ENCODE data around the gene SMARCC1. TPM values are rescaled to one million over a fixed set of nuclear protein-coding genes. Genes with fewer than 3 reads are reported as not detected.
A peak's percentile ranks its signal among the peaks of the same experiment; 100 is the strongest.
"Not testable (repeated sequence)": the region's sequence is repeated elsewhere in the genome, so short reads cannot be mapped to it uniquely, and the experiment has no call there.

The SMARCC1 gene
- total RNA-seq, 1 experiment from 2014 or later: 130 TPM

- ChIA-PET CTCF (no interaction called here), POLR2A (ENCODE audit: unreplicated experiment) (no interaction called here)
- H3K4me1 ChIP-seq (replicated peaks; ENCODE audit: insufficient read depth): 0 out of 2 replicates have a peak, but pooled peaks cover 9% of the 10 kb centered on the region
- H3K27me3 ChIP-seq (ENCODE audit: insufficient read depth, low read depth): no peaks in the 10 kb centered on the region
- peaks cover 49% of the 10 kb centered on the region for H4K20me1 ChIP-seq (ENCODE audit: insufficient read depth)
- no peaks in the 10 kb centered on the region for H3K36me3 ChIP-seq (ENCODE audit: low read depth)
- intact Hi-C loops (cut with micrococcal nuclease; ENCODE audit: unreplicated experiment): no loop called here
- H3K4me2 ChIP-seq: no peak overlapping the region
- H3K79me2 ChIP-seq (ENCODE audit: low read depth): peaks cover 70% of the 10 kb centered on the region
- 0 out of 2 replicates have a peak, but pooled peaks cover 4% of the 10 kb centered on the region for H3F3A ChIP-seq (ENCODE audit: insufficient read depth, low read depth)
- no peak overlapping the region for H3K27ac ChIP-seq
- DNase-seq: no peak
- H3K4me3 ChIP-seq: no peak overlapping the region
- H3K9me2 ChIP-seq (ENCODE audit: insufficient read depth): no peaks in the 10 kb centered on the region
- no peak for TF ChIP-seq EZH2 (IDR thresholded peaks at IDR 0.05; ENCODE audit: low read depth)
- TF ChIP-seq CTCF (conservative IDR thresholded peaks at IDR 0.05): no peak
- no peak overlapping the region for H2AFZ ChIP-seq
- no peaks in the 10 kb centered on the region for H3K9me3 ChIP-seq (ENCODE audit: insufficient read depth, low read depth)
- BruUV-seq (replicated peaks): no TSS peak
Measured at GRCh38 chr3:47761046-47761445, 20.6 kb downstream of the SMARCC1 start.

DNA sequence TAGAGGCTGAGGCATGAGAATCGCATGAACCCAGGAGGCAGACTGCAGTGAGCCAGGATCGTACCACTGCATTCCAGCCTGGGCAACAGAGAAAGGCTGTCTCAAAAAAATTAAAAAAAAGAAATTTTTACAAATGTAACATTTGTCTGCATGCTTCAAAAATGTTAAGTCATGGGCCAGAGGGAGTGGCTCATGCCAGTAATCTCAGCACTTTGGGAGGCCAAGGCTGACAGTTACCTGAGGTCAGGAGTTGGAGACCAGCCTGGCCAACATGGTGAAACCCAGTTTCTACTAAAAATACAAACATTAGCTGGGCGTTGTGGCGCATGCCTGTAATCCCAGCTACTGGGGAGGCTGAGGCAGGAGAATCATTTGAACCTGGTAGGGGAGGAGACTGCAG is 21.5 kb downstream of the SMARCC1 start:
- CTCF ChIA-PET; H3K9me3 ChIP-seq (ENCODE audit: insufficient read depth, low read depth); H3K27me3 ChIP-seq (ENCODE audit: insufficient read depth, low read depth); intact Hi-C loops (cut with micrococcal nuclease; ENCODE audit: unreplicated experiment); H3K4me2 ChIP-seq; DNase-seq; H3K36me3 ChIP-seq (ENCODE audit: low read depth); H3K4me3 ChIP-seq; H2AFZ ChIP-seq; H3F3A ChIP-seq (ENCODE audit: insufficient read depth, low read depth); BruUV-seq (replicated peaks); H3K4me1 ChIP-seq (replicated peaks; ENCODE audit: insufficient read depth); H3K9me2 ChIP-seq (ENCODE audit: insufficient read depth); H3K27ac ChIP-seq: not testable (repeated sequence)
- POLR2A ChIA-PET (ENCODE audit: unreplicated experiment): interaction anchor here (0.7 kb wide), 1 partner anchor 109 kb away, joined by 3 read pairs; no protein-coding TSS in a partner anchor
- Histone ChIP-seq H3K79me2 (ENCODE audit: low read depth) (peaks cover 74% of the 10 kb centered on the region), H4K20me1 (ENCODE audit: insufficient read depth) (peaks cover 42% of the 10 kb centered on the region)

DNA sequence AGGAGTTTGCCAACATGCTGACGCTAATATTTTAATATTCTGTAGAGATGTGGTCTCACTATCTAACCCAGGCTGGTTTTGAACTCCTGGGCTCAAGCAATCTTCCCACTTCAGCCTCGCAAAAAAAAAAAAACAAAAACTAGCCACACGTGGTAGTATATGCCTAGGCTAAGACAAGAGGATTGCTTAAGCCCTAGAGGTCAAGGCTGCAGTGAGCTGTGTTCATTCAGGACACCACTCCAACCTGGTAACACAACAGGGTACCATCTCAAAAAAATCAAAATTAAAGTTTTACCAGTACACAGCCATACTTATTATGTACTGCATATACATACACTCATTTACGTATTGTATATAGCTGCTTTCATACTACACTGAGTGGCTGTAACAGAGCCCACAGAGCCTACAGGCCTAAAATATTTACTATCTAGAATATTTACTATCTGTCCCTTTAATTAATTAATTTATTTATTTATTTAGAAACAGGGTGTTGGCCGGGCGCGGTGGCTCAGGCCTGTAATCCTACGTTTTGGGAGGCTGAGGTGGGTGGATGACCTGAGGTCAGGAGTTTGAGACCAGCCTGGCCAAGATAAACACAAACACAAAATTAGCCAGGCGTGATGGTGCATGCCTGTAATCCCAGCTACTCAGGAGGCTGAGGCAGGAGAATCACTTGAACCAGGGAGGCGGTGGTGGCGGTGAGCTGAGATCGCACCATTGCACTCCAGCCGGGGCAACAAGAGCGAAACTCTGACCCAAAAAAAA is 23.2 kb downstream of the SMARCC1 start:
- H3F3A ChIP-seq (ENCODE audit: insufficient read depth, low read depth): 0 out of 2 replicates have a peak, but pooled peaks cover 4% of the 10 kb centered on the region
- 0 out of 2 replicates have a peak overlapping the region, but pooled peaks have one; percentile 9 for H3K27ac ChIP-seq
- no peak overlapping the region for H3K4me2 ChIP-seq
- no peak for DNase-seq
- ChIA-PET CTCF (interaction anchor here (0.6 kb wide), 1 partner anchor 30 kb away, joined by 4 read pairs; no protein-coding TSS in a partner anchor), POLR2A (ENCODE audit: unreplicated experiment) (interaction anchor here (0.6 kb wide), 1 partner anchor 10 kb away, joined by 12 read pairs; no protein-coding TSS in a partner anchor)
- H3K4me1 ChIP-seq (replicated peaks; ENCODE audit: insufficient read depth): 0 out of 2 replicates have a peak, but pooled peaks cover 9% of the 10 kb centered on the region
- H4K20me1 ChIP-seq (ENCODE audit: insufficient read depth): peaks cover 47% of the 10 kb centered on the region
- no peaks in the 10 kb centered on the region for H3K36me3 ChIP-seq (ENCODE audit: low read depth)
- TF ChIP-seq CTCF (conservative IDR thresholded peaks at IDR 0.05) (no peak), EZH2 (IDR thresholded peaks at IDR 0.05; ENCODE audit: low read depth) (no peak)
- no TSS peak for BruUV-seq (replicated peaks)
- no peak overlapping the region for H2AFZ ChIP-seq
- no peak overlapping the region for H3K4me3 ChIP-seq
- no peaks in the 10 kb centered on the region for H3K27me3 ChIP-seq (ENCODE audit: insufficient read depth, low read depth)
- H3K79me2 ChIP-seq (ENCODE audit: low read depth): peaks cover 74% of the 10 kb centered on the region
- intact Hi-C loops (cut with micrococcal nuclease; ENCODE audit: unreplicated experiment): no loop called here
- no peaks in the 10 kb centered on the region for H3K9me2 ChIP-seq (ENCODE audit: insufficient read depth)
- no peaks in the 10 kb centered on the region for H3K9me3 ChIP-seq (ENCODE audit: insufficient read depth, low read depth)

Data from PC-9 (cell line).